ENCODE measurements around the gene SLC35G6. TPM values are rescaled to one million over a fixed set of nuclear protein-coding genes. Genes with fewer than 3 reads are reported as not detected.

Gene SLC35G6
- total RNA-seq, 3 donors from 2014 or later, result not detected

- TF ChIP-seq CTCF (IDR thresholded peaks at IDR 0.05), result no peak
- no peak for ATAC-seq
- H3K36me3 ChIP-seq (ENCODE audit: low read depth), result no peaks in the 10 kb centered on the region
Observed at GRCh38 chr17:7464081-7464480, 17.2 kb upstream of the SLC35G6 start.

GRCh38 chr17:7465597-7466275 is 15.5 kb upstream of the SLC35G6 start:
- Histone ChIP-seq H3K4me1 (ENCODE audit: low read depth) (peaks cover 6% of the 10 kb centered on the region), H3K9me3 (no peaks in the 10 kb centered on the region), H3K36me3 (ENCODE audit: low read depth) (no peaks in the 10 kb centered on the region), H3K4me3 (no peak overlapping the region)
- intact Hi-C loops (cut with DNase I, micrococcal nuclease), result no loop called here
- no peak for ATAC-seq
- peak in 1 of 3 donors; percentile 49 for DNase-seq
- TF ChIP-seq CTCF (IDR thresholded peaks at IDR 0.05), result no peak

More at GRCh38 chr17:7464081-7464480, 17.2 kb upstream of the SLC35G6 start:
- H3K9me3 ChIP-seq, result no peaks in the 10 kb centered on the region
- no peak for DNase-seq
- intact Hi-C loops (cut with DNase I, micrococcal nuclease), result no loop called here
- H3K4me1 ChIP-seq (ENCODE audit: low read depth), result peaks cover 6% of the 10 kb centered on the region
- H3K4me3 ChIP-seq, result no peak overlapping the region

- DNase-seq (no peak), ATAC-seq (no peak)
- intact Hi-C loops (cut with DNase I, micrococcal nuclease), result no loop called here
- Histone ChIP-seq H3K36me3 (ENCODE audit: low read depth) (no peaks in the 10 kb centered on the region), H3K4me1 (ENCODE audit: low read depth) (peaks cover 6% of the 10 kb centered on the region), H3K9me3 (no peaks in the 10 kb centered on the region), H3K4me3 (no peak overlapping the region)
- TF ChIP-seq CTCF (IDR thresholded peaks at IDR 0.05), result no peak
Observed at GRCh38 chr17:7466318-7466638, 15.0 kb upstream of the SLC35G6 start.

GRCh38 chr17:7466639-7467341 is 14.5 kb upstream of the SLC35G6 start:
- H3K4me3 ChIP-seq, result no peak overlapping the region
- ATAC-seq, result peak; percentile 19
- H3K36me3 ChIP-seq (ENCODE audit: low read depth), result no peaks in the 10 kb centered on the region
- no peaks in the 10 kb centered on the region for H3K9me3 ChIP-seq
- DNase-seq, result peak in 1 of 3 donors; percentile 47
- TF ChIP-seq CTCF (IDR thresholded peaks at IDR 0.05), result no peak
- H3K4me1 ChIP-seq (ENCODE audit: low read depth), result peaks cover 6% of the 10 kb centered on the region
- intact Hi-C loops (cut with DNase I, micrococcal nuclease), result no loop called here

GRCh38 chr17:7467498-7467897 is 13.7 kb upstream of the SLC35G6 start:
- Histone ChIP-seq H3K36me3 (ENCODE audit: low read depth) (no peaks in the 10 kb centered on the region), H3K4me1 (ENCODE audit: low read depth) (peaks cover 6% of the 10 kb centered on the region), H3K4me3 (no peak overlapping the region), H3K9me3 (no peaks in the 10 kb centered on the region)
- intact Hi-C loops (cut with DNase I, micrococcal nuclease), result no loop called here
- no peak for TF ChIP-seq CTCF (IDR thresholded peaks at IDR 0.05)
- ATAC-seq, result no peak
- no peak for DNase-seq
